GM12872 (cell line): ENCODE results near the gene CNTN1.

Source experiments
- TF ChIP-seq, protein P1 (sequence below): IDR thresholded peaks from 3 replicates; pipeline ENCODE4 v1.5.1; 2011; ENCODE audit warnings: low read depth, mild to moderate bottlenecking, low read length, moderate library complexity; ENCODE audit not compliant: insufficient read depth

CNTN1 gene

DNA sequence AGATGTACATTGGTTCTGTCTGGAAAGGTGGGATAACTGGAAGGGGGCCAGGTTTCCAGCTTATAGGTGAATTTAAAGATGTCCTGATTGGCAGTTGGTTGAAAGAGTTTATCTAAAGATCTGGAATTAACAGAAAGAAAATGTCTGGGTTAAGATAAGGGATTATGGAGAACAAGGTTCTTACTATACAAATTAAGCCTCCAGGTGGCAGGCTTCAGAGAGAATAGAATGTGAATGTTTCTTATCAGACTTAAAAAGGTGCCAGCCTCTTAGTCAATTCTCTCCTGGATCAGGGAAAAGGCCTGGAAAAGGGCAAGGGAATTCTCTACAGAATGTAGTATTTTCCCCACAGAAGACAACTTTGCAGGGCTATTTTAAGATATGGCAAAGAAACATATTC, 53.1 kb downstream of the CNTN1 start:
- TF ChIP-seq, protein P1, sequence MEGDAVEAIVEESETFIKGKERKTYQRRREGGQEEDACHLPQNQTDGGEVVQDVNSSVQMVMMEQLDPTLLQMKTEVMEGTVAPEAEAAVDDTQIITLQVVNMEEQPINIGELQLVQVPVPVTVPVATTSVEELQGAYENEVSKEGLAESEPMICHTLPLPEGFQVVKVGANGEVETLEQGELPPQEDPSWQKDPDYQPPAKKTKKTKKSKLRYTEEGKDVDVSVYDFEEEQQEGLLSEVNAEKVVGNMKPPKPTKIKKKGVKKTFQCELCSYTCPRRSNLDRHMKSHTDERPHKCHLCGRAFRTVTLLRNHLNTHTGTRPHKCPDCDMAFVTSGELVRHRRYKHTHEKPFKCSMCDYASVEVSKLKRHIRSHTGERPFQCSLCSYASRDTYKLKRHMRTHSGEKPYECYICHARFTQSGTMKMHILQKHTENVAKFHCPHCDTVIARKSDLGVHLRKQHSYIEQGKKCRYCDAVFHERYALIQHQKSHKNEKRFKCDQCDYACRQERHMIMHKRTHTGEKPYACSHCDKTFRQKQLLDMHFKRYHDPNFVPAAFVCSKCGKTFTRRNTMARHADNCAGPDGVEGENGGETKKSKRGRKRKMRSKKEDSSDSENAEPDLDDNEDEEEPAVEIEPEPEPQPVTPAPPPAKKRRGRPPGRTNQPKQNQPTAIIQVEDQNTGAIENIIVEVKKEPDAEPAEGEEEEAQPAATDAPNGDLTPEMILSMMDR = no peak

DNA sequence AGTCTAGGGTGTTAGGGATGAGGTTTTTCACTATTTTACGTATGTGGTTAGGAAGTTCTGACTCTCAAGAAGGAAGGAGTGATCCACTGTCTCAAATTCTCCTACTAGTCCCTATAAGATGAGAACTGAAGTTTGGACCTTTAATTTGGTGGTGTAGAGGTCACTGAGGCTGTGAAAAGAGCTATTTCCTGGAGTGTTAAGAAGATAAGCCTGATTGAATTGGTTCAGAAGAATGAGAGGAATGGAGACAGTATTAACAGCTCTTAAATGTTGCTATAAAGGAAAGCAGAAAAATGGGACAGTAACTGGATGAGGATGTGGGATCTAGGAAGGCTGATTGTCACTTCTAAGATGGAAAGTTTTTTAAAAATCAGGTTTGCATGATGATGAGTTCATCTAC, 57.6 kb downstream of the CNTN1 start:
- TF ChIP-seq, protein P1 = no peak

DNA sequence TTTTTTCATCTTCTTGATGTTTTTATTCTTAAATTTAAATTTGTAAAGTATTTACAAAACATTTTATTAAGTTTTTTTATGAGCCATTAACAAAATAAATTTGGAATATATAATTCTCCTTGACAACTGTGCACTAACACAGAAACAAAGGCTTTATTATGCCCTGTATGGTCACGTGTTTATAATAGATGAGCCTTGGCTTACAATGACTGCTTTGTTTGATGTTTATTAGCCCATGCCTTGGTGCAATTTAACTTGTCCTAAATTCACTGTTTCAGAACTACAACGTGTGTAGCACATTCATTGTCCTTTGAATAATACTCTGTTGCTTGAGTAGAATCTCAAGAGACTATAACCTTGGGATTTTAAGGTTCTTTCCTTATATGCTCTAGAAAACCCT, 59.8 kb downstream of the CNTN1 start:
- TF ChIP-seq, protein P1 = no peak

DNA sequence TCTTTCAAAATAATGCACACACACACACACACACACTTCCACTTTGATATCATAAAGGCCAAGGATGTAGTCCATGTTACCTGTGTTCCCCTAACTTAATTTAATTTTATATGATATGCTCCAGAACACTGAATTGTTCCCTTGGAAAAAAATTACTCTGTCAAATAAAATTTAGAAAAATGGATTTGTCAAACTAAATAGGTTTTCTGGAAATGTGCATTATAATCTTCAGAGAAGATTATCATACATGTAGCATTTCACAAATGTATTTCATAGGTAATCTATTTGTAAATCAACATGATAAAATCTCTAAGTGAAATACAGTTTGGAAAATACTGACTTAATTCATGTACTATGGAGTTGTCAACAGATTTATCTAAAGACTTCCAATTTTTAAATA, 68.6 kb downstream of the CNTN1 start:
- TF ChIP-seq, protein P1 = no peak

DNA sequence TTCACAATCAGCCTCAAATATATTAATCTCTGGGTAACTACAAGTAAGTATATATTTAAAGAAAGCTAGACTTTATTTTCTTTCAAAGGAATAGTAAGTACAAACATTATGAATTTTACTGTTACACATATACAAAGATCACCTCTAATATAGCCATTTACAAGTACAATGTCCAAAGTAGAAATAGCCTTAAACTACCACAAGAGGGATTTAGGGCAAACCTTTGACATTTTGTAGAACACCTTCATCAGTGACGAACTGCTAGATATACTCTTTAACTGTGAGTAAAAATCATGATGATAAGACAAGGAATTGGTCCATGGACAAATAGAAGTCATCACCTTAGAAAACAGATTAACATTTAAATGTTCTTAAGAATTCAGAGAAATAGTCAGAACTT, 69.8 kb downstream of the CNTN1 start:
- TF ChIP-seq, protein P1 = 0 out of 3 replicates have a peak, but pooled peaks have one; percentile 4

DNA sequence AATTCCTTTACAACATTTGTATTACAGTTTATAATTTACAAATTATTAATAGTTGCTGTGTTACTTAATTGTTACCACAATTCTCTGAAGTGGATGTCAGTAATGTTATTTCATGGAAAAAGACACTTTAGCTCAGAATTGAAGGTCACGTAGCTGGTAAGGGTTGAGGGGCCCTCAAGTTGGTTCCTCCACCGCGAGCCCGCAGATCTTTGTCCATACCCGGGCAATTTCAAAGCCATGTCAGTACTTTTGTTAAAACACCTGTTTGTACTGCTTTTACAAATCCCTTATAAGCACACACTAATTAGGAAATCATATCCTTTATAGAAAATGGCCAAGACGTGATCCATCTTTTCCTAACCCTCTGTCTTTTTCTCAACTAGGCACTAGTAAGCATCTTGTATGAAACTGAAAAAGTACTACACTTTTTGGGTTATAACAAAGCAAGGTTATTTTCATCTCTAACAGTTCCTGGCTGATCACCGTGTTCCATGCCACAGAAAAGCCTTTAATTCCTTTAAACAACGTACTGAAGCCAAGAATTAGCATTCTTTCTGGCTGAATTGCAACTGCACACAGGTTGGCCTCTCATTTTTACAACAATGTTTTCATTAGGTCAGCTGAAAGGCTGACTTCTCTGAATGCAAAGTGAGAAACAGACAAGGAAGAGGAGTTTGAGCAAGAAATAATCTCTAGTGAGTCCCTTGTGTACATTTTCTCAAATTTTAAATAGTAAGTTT, 76.1 kb downstream of the CNTN1 start:
- TF ChIP-seq, protein P1 = no peak

DNA sequence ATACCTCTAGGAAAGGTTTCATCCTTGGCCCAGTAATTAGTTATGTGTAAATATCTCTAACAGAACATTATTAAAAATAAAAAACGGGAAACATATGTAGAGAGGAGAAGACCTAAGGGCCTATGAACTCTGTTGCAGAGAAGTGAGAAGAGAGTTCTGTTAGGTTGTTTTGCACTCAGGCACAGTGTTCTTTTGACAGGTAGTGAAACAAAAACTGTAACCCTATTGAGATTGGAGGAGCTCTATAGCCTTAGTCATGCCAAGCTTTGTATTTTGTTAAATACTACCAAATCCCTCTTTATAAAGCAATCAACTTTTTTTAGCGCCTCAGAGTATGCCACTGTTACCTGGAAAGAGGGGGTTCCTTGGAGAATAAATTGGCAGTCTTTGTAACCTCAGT, 77.6 kb downstream of the CNTN1 start:
- TF ChIP-seq, protein P1 = no peak
